CD14-positive monocyte (primary cell): ENCODE results near the gene SPINK13. TPM values are rescaled to one million over a fixed set of nuclear protein-coding genes. Genes with fewer than 3 reads are reported as not detected.

Source experiments
- DNase-seq, 3 donors: peaks; one replicate each; pipeline ENCODE4 v3.0.0-alpha.2; 2011 to 2022
- H2AFZ ChIP-seq: 2 replicates; pipeline ENCODE4 v1.6.0; 2012; ENCODE audit warnings: mild to moderate bottlenecking, low read depth, low read length, inconsistent platforms; ENCODE audit not compliant: insufficient read depth, poor library complexity, severe bottlenecking
- H3K27ac ChIP-seq, 2 donors: 1 replicate in 1 of 2; 2 replicates in 1 of 2; pipeline ENCODE4 v1.5.1; 2012 to 2013; ENCODE audit warnings: low read length in 2 of 2, control low read depth in 1 of 2, inconsistent platforms in 1 of 2, low read depth in 1 of 2, mild to moderate bottlenecking in 1 of 2
- H3K27me3 ChIP-seq, 2 donors: one replicate each; pipeline versions ENCODE4 v1.6.0 to v1.6.1; 2011 to 2013; ENCODE audit warnings: low read length in 2 of 2; ENCODE audit not compliant: control insufficient read depth in 2 of 2, insufficient read depth in 2 of 2
- H3K36me3 ChIP-seq, 2 donors: replicated peaks in 1 of 2; 1 replicate in 1 of 2; 2 replicates in 1 of 2; pipeline versions ENCODE4 v1.5.1 to v1.6.1; 2012 to 2013; ENCODE audit warnings: low read length in 2 of 2, control low read depth in 1 of 2, inconsistent platforms in 1 of 2, mild to moderate bottlenecking in 1 of 2; ENCODE audit not compliant: insufficient read depth in 2 of 2, control insufficient read depth in 1 of 2
- H3K4me1 ChIP-seq, 2 donors: 1 replicate in 1 of 2; 2 replicates in 1 of 2; pipeline versions ENCODE4 v1.5.1 to v1.6.1; 2012 to 2013; ENCODE audit warnings: low read length in 2 of 2, control low read depth in 1 of 2, inconsistent platforms in 1 of 2, mild to moderate bottlenecking in 1 of 2, moderate library complexity in 1 of 2; ENCODE audit not compliant: insufficient read depth in 2 of 2, control insufficient read depth in 1 of 2
- H3K4me2 ChIP-seq: replicated peaks from 2 replicates; pipeline ENCODE3; 2012; ENCODE audit warnings: low read length, moderate library complexity, mild to moderate bottlenecking; ENCODE audit not compliant: poor library complexity, severe bottlenecking; ENCODE audit errors: extremely low read depth
- H3K4me3 ChIP-seq, 3 experiments: fragments of 200-600 bp in 1 of 3; sonication (generic) in 1 of 3; replicated peaks in 1 of 3; 1 replicate in 2 of 3; 2 replicates in 1 of 3; pipeline ENCODE4 v1.5.1; 2011 to 2013; ENCODE audit warnings: low read length in 3 of 3, mild to moderate bottlenecking in 3 of 3, control low read depth in 2 of 3, low read depth in 2 of 3, inconsistent platforms in 1 of 3, moderate library complexity in 1 of 3
- H3K79me2 ChIP-seq: 2 replicates; pipeline ENCODE4 v1.6.0; 2012; ENCODE audit warnings: mild to moderate bottlenecking, control low read depth, inconsistent platforms, low read length, moderate library complexity; ENCODE audit not compliant: insufficient read depth
- H3K9ac ChIP-seq: 2 replicates; pipeline ENCODE4 v1.6.0; 2017; ENCODE audit warnings: low read length, mild to moderate bottlenecking; ENCODE audit not compliant: insufficient read depth, poor library complexity, severe bottlenecking
- H3K9me3 ChIP-seq, 2 donors: replicated peaks in 1 of 2; 1 replicate in 1 of 2; 2 replicates in 1 of 2; pipeline versions ENCODE4 v1.5.1 to v1.6.1; 2012 to 2013; ENCODE audit warnings: low read length in 2 of 2, control low read depth in 1 of 2; ENCODE audit not compliant: control insufficient read depth in 1 of 2, insufficient read depth in 1 of 2
- H4K20me1 ChIP-seq: 2 replicates; pipeline ENCODE4 v1.6.0; 2012; ENCODE audit warnings: mild to moderate bottlenecking, low read length, control low read depth, moderate library complexity; ENCODE audit not compliant: insufficient read depth
- H3K27ac Mint-ChIP-seq, 7 donors: one replicate each; pipeline ENCODE4 v1.8.0; 2020; ENCODE audit warnings: mild to moderate bottlenecking in 7 of 7, mixed read lengths in 7 of 7, moderate library complexity in 6 of 7, inconsistent platforms in 2 of 7
- H3K27me3 Mint-ChIP-seq, 3 donors: one replicate each; pipeline ENCODE4 v1.8.0; 2021 to 2022; ENCODE audit warnings: low read depth in 3 of 3, mild to moderate bottlenecking in 3 of 3, mixed read lengths in 3 of 3, moderate library complexity in 3 of 3, inconsistent platforms in 1 of 3
- H3K36me3 Mint-ChIP-seq, 2 donors: one replicate each; pipeline ENCODE4 v1.8.0; 2020; ENCODE audit warnings: mixed read lengths in 2 of 2, inconsistent platforms in 1 of 2, mild to moderate bottlenecking in 1 of 2
- H3K4me1 Mint-ChIP-seq: one replicate; pipeline ENCODE4 v1.8.0; 2020; ENCODE audit warnings: mild to moderate bottlenecking, mixed read lengths
- H3K4me3 Mint-ChIP-seq, 2 donors: one replicate each; pipeline ENCODE4 v1.8.0; 2020; ENCODE audit warnings: mild to moderate bottlenecking in 2 of 2, mixed read lengths in 2 of 2, moderate library complexity in 1 of 2
- H3K9me3 Mint-ChIP-seq, 7 donors: one replicate each; pipeline ENCODE4 v1.8.0; 2020 to 2022; ENCODE audit warnings: mixed read lengths in 7 of 7, mild to moderate bottlenecking in 6 of 7, moderate library complexity in 6 of 7, inconsistent platforms in 2 of 7
- CTCF ChIP-seq: fragments of 200-600 bp; IDR thresholded peaks from one replicate; pipeline ENCODE4 v1.8.0; 2022; ENCODE audit warnings: antibody characterized with exemption, mild to moderate bottlenecking
- WGBS: methylation state at CpG from one replicate; pipeline ENCODE4 v1.1.5; 2013; ENCODE audit warnings: missing lambda C conversion rate; ENCODE audit not compliant: insufficient coverage; 5-methylcytosine and 5-hydroxymethylcytosine counted together
- intact Hi-C, 2 donors: fragments of 100-400 bp; cut with micrococcal nuclease; formaldehyde crosslinking; loops; one replicate each; pipeline versions ENCODE4 v1.15.0 to v1.15.1; 2023
- polyA plus RNA-seq, 3 donors: library from polyadenylated mRNA; depleted of rRNA in 1 of 3; unstranded in 2 of 3; stranded (reverse) in 1 of 3; fragments of 300-500 nt in 2 of 3; fragments of >200 nt in 1 of 3; fragmentation: Illumina TruSeq in 2 of 3; gene quantifications; 1 replicate in 2 of 3; 2 replicates in 1 of 3; pipeline ENCODE4 v1.2.3, GENCODE V29; 2012 to 2021

SPINK13 gene
- polyA plus RNA-seq, 3 donors: not detected

DNA sequence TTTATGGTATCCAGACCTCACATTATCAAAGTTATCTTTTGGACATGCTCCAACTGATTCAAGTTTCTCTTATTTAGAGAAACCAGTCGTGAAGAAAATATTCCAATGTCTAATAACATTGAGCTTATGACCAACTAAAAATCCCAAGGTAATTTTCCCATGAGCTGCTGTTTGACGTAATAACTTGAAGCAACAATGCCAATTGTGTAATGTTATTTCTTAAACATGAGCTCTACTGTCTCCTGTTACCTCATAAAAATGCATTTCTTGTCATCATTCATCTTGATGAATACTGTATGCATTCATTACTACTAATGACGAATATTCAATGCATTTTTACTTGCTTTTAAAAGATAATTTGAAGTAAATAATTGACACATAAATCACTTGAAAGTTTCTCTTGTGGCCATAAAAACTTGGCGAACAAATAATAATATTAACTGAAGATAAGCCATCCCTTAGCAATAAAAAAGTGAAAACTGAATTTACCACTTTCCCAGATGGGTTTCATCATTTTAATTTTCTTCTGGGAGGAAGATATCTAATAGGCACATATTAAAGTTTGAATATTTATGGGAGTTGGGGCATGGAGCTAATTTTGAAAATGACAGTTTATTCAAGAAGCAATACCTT, 30.7 kb upstream of the SPINK13 start:
- no peaks in the 10 kb centered on the region for H4K20me1 ChIP-seq
- Mint-ChIP-seq H3K27ac (no peak overlapping the region), H3K36me3 (no peaks in the 10 kb centered on the region), H3K27me3 (peaks cover 4 to 8% (median 5%) of the 10 kb centered on the region in 3 donors), H3K4me3 (no peak overlapping the region), H3K9me3 (no peaks in the 10 kb centered on the region), H3K4me1 (no peaks in the 10 kb centered on the region)
- H3K4me1 ChIP-seq: no peaks in the 10 kb centered on the region
- no peaks in the 10 kb centered on the region for H3K79me2 ChIP-seq
- H3K4me2 ChIP-seq: no peak overlapping the region
- H3K9ac ChIP-seq: no peak overlapping the region
- no peaks in the 10 kb centered on the region for H3K27me3 ChIP-seq
- WGBS: no CpG with 5 or more reads among the region's 4 CpGs
- no peaks in the 10 kb centered on the region for H3K36me3 ChIP-seq
- TF ChIP-seq CTCF: no peak
- H3K27ac ChIP-seq: no peak overlapping the region
- intact Hi-C loops: no loop called here
- no peaks in the 10 kb centered on the region for H3K9me3 ChIP-seq
- no peak overlapping the region for H2AFZ ChIP-seq
- no peak for DNase-seq
- no peak overlapping the region for H3K4me3 ChIP-seq

GRCh38 chr5:148238418-148238794, 30.2 kb upstream of the SPINK13 start, which contains the start of gene MARCOL:
TSS of gene MARCOL (plus strand) at chr5:148238525. CDS start at chr5:148238598, 73 bp downstream.
- no peak within 1 kb of the TSS for H2AFZ ChIP-seq
- DNase-seq: no peak
- H3K4me2 ChIP-seq: no peak within 1 kb of the TSS
- Mint-ChIP-seq H3K27ac (no peak within 1 kb of the TSS), H3K4me1 (no peaks in the 10 kb centered on the region), H3K36me3 (no peaks in the 10 kb centered on the region), H3K4me3 (no peak within 1 kb of the TSS), H3K9me3 (no peaks in the 10 kb centered on the region), H3K27me3 (peaks cover 5 to 9% (median 7%) of the 10 kb centered on the region in 3 donors)
- no peaks in the 10 kb centered on the region for H3K36me3 ChIP-seq
- no peaks in the 10 kb centered on the region for H4K20me1 ChIP-seq
- no peaks in the 10 kb centered on the region for H3K9me3 ChIP-seq
- intact Hi-C loops: no loop called here
- H3K27me3 ChIP-seq: no peaks in the 10 kb centered on the region
- H3K79me2 ChIP-seq: no peaks in the 10 kb centered on the region
- H3K9ac ChIP-seq: no peak within 1 kb of the TSS
- no CpG with 5 or more reads among the region's 2 CpGs for WGBS
- no peaks in the 10 kb centered on the region for H3K4me1 ChIP-seq
- H3K27ac ChIP-seq: no peak within 1 kb of the TSS
- TF ChIP-seq CTCF: no peak
- no peak within 1 kb of the TSS for H3K4me3 ChIP-seq
